ENCODE results near the gene EHMT1.

EHMT1 gene

DNA sequence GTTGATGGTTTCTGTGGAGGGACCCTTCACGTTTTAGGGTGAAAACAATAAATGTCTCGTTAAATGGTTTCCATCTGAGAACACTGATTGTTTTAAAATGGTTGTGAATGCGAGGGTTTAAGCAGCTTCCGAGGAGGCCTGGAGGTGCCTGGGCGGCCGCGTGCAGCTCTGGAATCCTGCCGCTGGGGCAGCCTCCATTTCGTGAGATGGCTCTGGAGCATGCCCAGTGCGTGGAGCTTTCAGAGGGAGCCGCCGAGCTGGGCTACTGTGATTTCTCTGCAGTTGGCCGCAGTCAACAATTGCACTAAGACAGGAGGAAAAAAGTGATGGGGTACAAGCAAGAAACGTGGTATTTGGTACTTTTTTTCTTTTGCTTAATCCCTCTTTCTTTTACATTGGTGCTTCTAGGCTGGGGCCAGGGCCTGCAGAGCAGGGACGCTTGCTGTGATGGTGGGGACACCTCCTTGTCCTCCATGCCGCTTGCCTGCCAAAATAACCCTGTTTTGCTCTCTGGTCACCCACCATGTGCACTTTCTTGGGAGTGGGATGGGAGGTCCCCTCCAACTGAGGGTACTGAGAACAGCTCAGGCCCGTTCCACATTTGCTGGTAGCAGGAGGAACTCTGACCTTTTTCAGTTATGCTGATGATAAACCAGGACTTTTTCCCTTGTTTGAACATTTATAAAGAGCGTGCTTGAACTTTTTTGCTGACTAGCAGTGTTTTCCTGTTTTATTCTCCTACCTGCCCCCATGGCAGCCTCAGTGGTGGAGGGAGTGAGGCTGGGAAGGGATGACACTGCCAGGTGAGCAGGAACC, 47.1 kb downstream of the EHMT1 start:
- TF ChIP-seq, protein P1, sequence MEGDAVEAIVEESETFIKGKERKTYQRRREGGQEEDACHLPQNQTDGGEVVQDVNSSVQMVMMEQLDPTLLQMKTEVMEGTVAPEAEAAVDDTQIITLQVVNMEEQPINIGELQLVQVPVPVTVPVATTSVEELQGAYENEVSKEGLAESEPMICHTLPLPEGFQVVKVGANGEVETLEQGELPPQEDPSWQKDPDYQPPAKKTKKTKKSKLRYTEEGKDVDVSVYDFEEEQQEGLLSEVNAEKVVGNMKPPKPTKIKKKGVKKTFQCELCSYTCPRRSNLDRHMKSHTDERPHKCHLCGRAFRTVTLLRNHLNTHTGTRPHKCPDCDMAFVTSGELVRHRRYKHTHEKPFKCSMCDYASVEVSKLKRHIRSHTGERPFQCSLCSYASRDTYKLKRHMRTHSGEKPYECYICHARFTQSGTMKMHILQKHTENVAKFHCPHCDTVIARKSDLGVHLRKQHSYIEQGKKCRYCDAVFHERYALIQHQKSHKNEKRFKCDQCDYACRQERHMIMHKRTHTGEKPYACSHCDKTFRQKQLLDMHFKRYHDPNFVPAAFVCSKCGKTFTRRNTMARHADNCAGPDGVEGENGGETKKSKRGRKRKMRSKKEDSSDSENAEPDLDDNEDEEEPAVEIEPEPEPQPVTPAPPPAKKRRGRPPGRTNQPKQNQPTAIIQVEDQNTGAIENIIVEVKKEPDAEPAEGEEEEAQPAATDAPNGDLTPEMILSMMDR (IDR thresholded peaks at IDR 0.05; ENCODE audit: unreplicated experiment in 3 of 3): no peak
- Mint-ChIP-seq H3K27ac (peak overlapping the region; percentile 16 to 59 (median 49)), H3K9me3 (no peaks in the 10 kb centered on the region), H3K27me3 (ENCODE audit: low read depth) (no peaks in the 10 kb centered on the region), H3K4me3 (no peak overlapping the region), H3K4me1 (peaks cover 48% of the 10 kb centered on the region), H3K36me3 (ENCODE audit: low read depth) (peaks cover 42% of the 10 kb centered on the region)

- H3K9me3 Mint-ChIP-seq: no peaks in the 10 kb centered on the region
- no peak overlapping the region for H3K27ac Mint-ChIP-seq
- H3K36me3 Mint-ChIP-seq (ENCODE audit: low read depth): peaks cover 42% of the 10 kb centered on the region
- H3K4me1 Mint-ChIP-seq: peaks cover 52% of the 10 kb centered on the region
- no peak overlapping the region for H3K4me3 Mint-ChIP-seq
- no peaks in the 10 kb centered on the region for H3K27me3 Mint-ChIP-seq (ENCODE audit: low read depth)
- TF ChIP-seq, protein P1 (IDR thresholded peaks at IDR 0.05; ENCODE audit: unreplicated experiment in 3 of 3): no peak
Measured at GRCh38 chr9:137666513-137666822, 47.7 kb downstream of the EHMT1 start.

- no peaks in the 10 kb centered on the region for H3K27me3 Mint-ChIP-seq (ENCODE audit: low read depth)
- peaks cover 52% of the 10 kb centered on the region for H3K4me1 Mint-ChIP-seq
- no peaks in the 10 kb centered on the region for H3K9me3 Mint-ChIP-seq
- H3K36me3 Mint-ChIP-seq (ENCODE audit: low read depth): peaks cover 42% of the 10 kb centered on the region
- TF ChIP-seq, protein P1 (IDR thresholded peaks at IDR 0.05; ENCODE audit: unreplicated experiment in 3 of 3): no peak
- H3K4me3 Mint-ChIP-seq: no peak overlapping the region
- H3K27ac Mint-ChIP-seq: peak overlapping the region; percentile 11 to 32 (median 16)
Measured at GRCh38 chr9:137666955-137667670, 48.3 kb downstream of the EHMT1 start.

DNA sequence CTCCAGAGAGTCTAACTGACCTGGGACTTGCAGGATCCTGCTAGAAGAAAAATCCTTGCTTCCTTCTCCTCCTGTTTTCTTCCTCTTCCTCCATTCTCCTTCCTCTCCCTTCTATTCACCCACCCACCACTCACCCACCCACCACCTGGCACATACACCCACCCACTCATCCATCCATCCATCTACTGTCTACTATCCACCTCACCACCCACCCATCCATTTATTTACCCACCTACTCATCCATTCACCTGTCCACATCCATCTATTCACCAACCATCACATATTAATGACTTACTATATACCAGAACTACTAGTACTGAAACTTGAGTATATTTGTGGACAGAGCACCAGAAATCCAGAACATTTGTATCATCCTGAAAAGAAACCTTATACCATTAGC, 49.4 kb downstream of the EHMT1 start:
- Mint-ChIP-seq H3K4me3 (no peak overlapping the region), H3K4me1 (peaks cover 59% of the 10 kb centered on the region), H3K27ac (peak overlapping the region in 2 of 3 experiments; percentile 8 to 53), H3K36me3 (ENCODE audit: low read depth) (peaks cover 40% of the 10 kb centered on the region), H3K9me3 (no peaks in the 10 kb centered on the region), H3K27me3 (ENCODE audit: low read depth) (no peaks in the 10 kb centered on the region)
- TF ChIP-seq, protein P1 (IDR thresholded peaks at IDR 0.05; ENCODE audit: unreplicated experiment in 3 of 3): no peak

- Mint-ChIP-seq H3K4me1 (peaks cover 66% of the 10 kb centered on the region), H3K27ac (peak overlapping the region in 1 of 3 experiments; percentile 31), H3K36me3 (ENCODE audit: low read depth) (peaks cover 38% of the 10 kb centered on the region), H3K9me3 (no peaks in the 10 kb centered on the region), H3K27me3 (ENCODE audit: low read depth) (no peaks in the 10 kb centered on the region), H3K4me3 (no peak overlapping the region)
- TF ChIP-seq, protein P1 (IDR thresholded peaks at IDR 0.05; ENCODE audit: unreplicated experiment in 3 of 3): no peak
Measured at GRCh38 chr9:137669261-137669672, 50.5 kb downstream of the EHMT1 start.
